HepG2 (cell line): ENCODE data around the gene CTSD. TPM values are rescaled to one million over a fixed set of nuclear protein-coding genes. Genes with fewer than 3 reads are reported as not detected.

ENCODE experiments used
- ATAC-seq: fragments of 200-7000 bp; cut with Tn5 transposase; 3 replicates; pipeline ENCODE4 v1.9.1; 2020; ENCODE audit warnings: mild to moderate bottlenecking, moderate library complexity
- BruUV-seq: library from RNA; stranded (reverse); fragments of 400-500 nt; replicated peaks from 2 replicates; lab custom pipeline; 2021; lab: Mats Ljungman, UMichigan
- CTCF ChIA-PET: fragments of 300-600 bp; formaldehyde crosslinking; extraction: SDS; loops from one replicate; lab custom pipeline; 2021; ENCODE audit warnings: low total read pairs, inconsistent platforms, low intra/inter-chr PET ratio; lab: Yijun Ruan, JAX
- POLR2A ChIA-PET: fragments of 350-600 bp; sonication (Branson Sonifier 250); formaldehyde crosslinking; loops from one replicate; lab custom pipeline; 2020; ENCODE audit warnings: antibody characterized with exemption, inconsistent platforms; lab: Yijun Ruan, JAX
- DNase-seq: peaks from one replicate; pipeline ENCODE4 v3.0.0-alpha.2; 2015; ENCODE audit warnings: low spot score
- FAIRE-seq: peaks from 3 replicates; lab custom pipeline; 2011; peaks lifted over from hg19 to GRCh38; lab: Jason Lieb, UNC
- H2AFZ ChIP-seq: one replicate; pipeline ENCODE4 v1.6.1; 2011; ENCODE audit warnings: low read length, inconsistent platforms
- H3K27ac ChIP-seq: fragments of 300-600 bp; 3 replicates; pipeline ENCODE4 v1.8.0; 2011; ENCODE audit warnings: mixed run types, mild to moderate bottlenecking, mixed read lengths, low read length, inconsistent platforms; ENCODE audit not compliant: insufficient read depth; ENCODE audit errors: extremely low read length
- H3K27me3 ChIP-seq, 2 experiments: fragments of 200-600 bp in 1 of 2; 2 replicates in 1 of 2; 3 replicates in 1 of 2; pipeline versions ENCODE4 v1.6.0 to v1.8.0; 2011; ENCODE audit warnings: low read length in 2 of 2, mild to moderate bottlenecking in 2 of 2, moderate library complexity in 2 of 2, inconsistent platforms in 1 of 2; ENCODE audit not compliant: insufficient read depth in 2 of 2, control insufficient read depth in 1 of 2
- H3K36me3 ChIP-seq, 2 experiments: fragments of 200-600 bp in 1 of 2; replicated peaks in 1 of 2; 2 replicates in 1 of 2; 3 replicates in 1 of 2; pipeline versions ENCODE4 v1.5.1 to v1.8.0; 2011; ENCODE audit warnings: low read length in 2 of 2, inconsistent platforms in 1 of 2; ENCODE audit not compliant: insufficient read depth in 2 of 2, control insufficient read depth in 1 of 2
- H3K4me1 ChIP-seq: 2 replicates; pipeline ENCODE4 v1.5.1; 2012; ENCODE audit warnings: low read length, inconsistent platforms; ENCODE audit not compliant: insufficient read depth
- H3K4me2 ChIP-seq: 2 replicates; pipeline ENCODE4 v1.6.0; 2011; ENCODE audit warnings: low read depth, low read length, inconsistent platforms
- H3K4me3 ChIP-seq, 3 experiments: fragments of 200-600 bp in 1 of 3; sonication (generic), shearing (Covaris generic) in 1 of 3; replicated peaks in 1 of 3; 2 replicates each; pipeline ENCODE4 v1.5.1; 2011 to 2016; ENCODE audit warnings: low read length in 3 of 3, inconsistent platforms in 2 of 3, low read depth in 2 of 3, mild to moderate bottlenecking in 2 of 3, control low read depth in 1 of 3, mixed read lengths in 1 of 3; ENCODE audit not compliant: insufficient read depth in 1 of 3
- H3K79me2 ChIP-seq: one replicate; pipeline ENCODE4 v1.6.1; 2011; ENCODE audit warnings: low read length, inconsistent platforms; ENCODE audit not compliant: insufficient read depth
- H3K9ac ChIP-seq: 2 replicates; pipeline ENCODE4 v1.6.0; 2011; ENCODE audit warnings: mild to moderate bottlenecking, low read depth, low read length, inconsistent platforms; ENCODE audit not compliant: insufficient read depth
- H3K9me3 ChIP-seq: 2 replicates; pipeline ENCODE4 v1.5.1; 2012; ENCODE audit warnings: mild to moderate bottlenecking, low read length
- H4K20me1 ChIP-seq: 2 replicates; pipeline ENCODE4 v1.6.0; 2011; ENCODE audit warnings: inconsistent platforms, mild to moderate bottlenecking, low read length, moderate library complexity; ENCODE audit not compliant: insufficient read depth
- AKAP8 ChIP-seq: sonication (generic); formaldehyde crosslinking; IDR thresholded peaks from 2 replicates; pipeline ENCODE4 v1.5.1; 2020; ENCODE audit warnings: mild to moderate bottlenecking, missing genetic modification reagents
- CHCHD3 ChIP-seq: sonication (generic); formaldehyde crosslinking; IDR thresholded peaks from 2 replicates; pipeline ENCODE4 v1.8.0; 2022; ENCODE audit warnings: mild to moderate bottlenecking, missing genetic modification reagents, moderate library complexity
- FLYWCH1 ChIP-seq: sonication (generic); formaldehyde crosslinking; IDR thresholded peaks from 2 replicates; pipeline ENCODE4 v1.8.1; 2023; ENCODE audit warnings: mild to moderate bottlenecking, missing genetic modification reagents
- MIXL1 ChIP-seq: IDR thresholded peaks from 2 replicates; pipeline ENCODE4 v1.6.1; 2016
- NCOA2 ChIP-seq: sonication (generic); formaldehyde crosslinking; IDR thresholded peaks from 2 replicates; pipeline ENCODE4 v1.8.0; 2022; ENCODE audit warnings: inconsistent platforms
- RFXANK ChIP-seq: IDR thresholded peaks from 2 replicates; pipeline ENCODE4 v1.6.1; 2016
- TBX2 ChIP-seq: sonication (generic); formaldehyde crosslinking; IDR thresholded peaks from 2 replicates; pipeline ENCODE4 v1.5.0; 2020; ENCODE audit warnings: missing genetic modification reagents, mild to moderate bottlenecking, borderline replicate concordance
- TCF7 ChIP-seq: sonication (generic); IDR thresholded peaks from 2 replicates; pipeline ENCODE4 v1.6.1; 2016; ENCODE audit warnings: antibody characterized with exemption, low read depth
- U2AF2 ChIP-seq: fragments of 200-400 bp; formaldehyde crosslinking; IDR thresholded peaks from 2 replicates; pipeline ENCODE4 v1.6.1; 2017; ENCODE audit warnings: low read depth, mild to moderate bottlenecking, low read length
- ZBTB7A ChIP-seq: sonication (generic); formaldehyde crosslinking; IDR thresholded peaks from 2 replicates; pipeline ENCODE4 v1.8.0; 2022; ENCODE audit warnings: mild to moderate bottlenecking, missing genetic modification reagents
- ZNF335 ChIP-seq: sonication (generic); formaldehyde crosslinking; IDR thresholded peaks from 2 replicates; pipeline ENCODE4 v1.4.0; 2020; ENCODE audit warnings: missing genetic modification reagents
- ZSCAN31 ChIP-seq: sonication (generic); formaldehyde crosslinking; IDR thresholded peaks from 2 replicates; pipeline ENCODE4 v1.5.0; 2020; ENCODE audit warnings: low read depth, mild to moderate bottlenecking, missing genetic modification reagents
- WGBS: methylation state at CpG from one replicate; pipeline ENCODE4 v1.1.6; 2017; ENCODE audit warnings: low lambda C conversion rate; 5-methylcytosine and 5-hydroxymethylcytosine counted together
- in situ Hi-C: cut with HindIII; loops from 2 replicates; pipeline ENCODE4 v1.10.0; 2017; ENCODE audit warnings: low pct_unique_long_range_greater_than_20kb; ENCODE audit not compliant: extremely low pct_ligation_motif_present
- intact Hi-C: fragments of 100-400 bp; cut with micrococcal nuclease; formaldehyde crosslinking; loops from one replicate; pipeline ENCODE4 v1.10.0; 2022; ENCODE audit not compliant: unreplicated experiment
- polyA plus RNA-seq, 8 experiments: library from polyadenylated mRNA; depleted of rRNA in 3 of 8; stranded (reverse) in 7 of 8; unstranded in 1 of 8; fragments of >200 nt; fragmentation: Illumina TruSeq in 4 of 8; extraction: Trizol in 4 of 8; gene quantifications; 2 replicates each; pipeline versions ENCODE4 v1.2.1 to v1.2.3, GENCODE V29; 2011 to 2016; ENCODE audit warnings: low read depth in 4 of 8, missing spikeins in 1 of 8, mixed read lengths in 1 of 8; ENCODE audit not compliant: insufficient read depth in 1 of 8
- total RNA-seq, 5 experiments: library from RNA; depleted of rRNA; stranded (reverse); fragments of >200 nt; fragmentation: Illumina TruSeq; extraction: Trizol; gene quantifications; 2 replicates each; pipeline ENCODE4 v1.2.3, GENCODE V29; 2016; ENCODE audit warnings: low read depth in 1 of 5
- TF ChIP-seq, protein P1 (sequence below): sonication (generic); formaldehyde crosslinking; conservative IDR thresholded peaks from 2 replicates; pipeline ENCODE4 v1.5.0; 2020; ENCODE audit warnings: missing genetic modification reagents
- TF ChIP-seq, protein P2 (sequence below): sonication (generic); formaldehyde crosslinking; IDR thresholded peaks from 2 replicates; pipeline ENCODE4 v1.5.1; 2020; ENCODE audit warnings: missing genetic modification reagents, mild to moderate bottlenecking, borderline replicate concordance
- TF ChIP-seq, protein P3 (sequence below): sonication (generic); formaldehyde crosslinking; IDR thresholded peaks from 2 replicates; pipeline ENCODE4 v1.5.0; 2020; ENCODE audit warnings: missing genetic modification reagents
- TF ChIP-seq, protein P4 (sequence below): sonication (generic); formaldehyde crosslinking; IDR thresholded peaks from 2 replicates; pipeline ENCODE4 v1.8.1; 2023; ENCODE audit warnings: mild to moderate bottlenecking, missing genetic modification reagents
- TF ChIP-seq, protein P5 (sequence below): sonication (generic); formaldehyde crosslinking; IDR thresholded peaks from 2 replicates; pipeline ENCODE4 v1.5.0; 2020; ENCODE audit warnings: missing genetic modification reagents, mild to moderate bottlenecking, borderline replicate concordance

The CTSD gene
- total and polyA plus RNA-seq, 2 of the 13 experiments (the other 11 are each of a cell fraction or from before 2014, with no cell fraction given) = 143 to 230 TPM

DNA sequence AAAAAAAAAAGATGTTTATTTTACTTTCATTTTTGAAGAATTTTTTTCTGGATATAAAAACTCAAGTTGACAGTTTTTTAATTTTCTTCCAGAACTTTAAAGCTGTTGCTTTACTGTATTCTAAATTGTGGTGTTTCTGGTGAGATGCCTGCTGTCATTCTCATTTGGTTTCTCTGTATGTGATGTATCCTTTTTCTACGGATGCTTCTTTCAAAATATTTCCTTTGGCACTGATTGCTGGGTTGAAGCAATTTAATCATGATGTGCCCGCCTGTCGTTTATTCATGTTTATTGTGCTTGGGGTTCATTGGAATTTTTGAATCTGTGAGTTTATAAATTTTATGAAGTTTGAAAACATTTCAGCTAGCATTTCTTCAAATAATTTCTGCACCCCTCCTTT, 29.4 kb upstream of the CTSD start:
- WGBS = 51% methylated on average over 3 of the region's 3 CpGs
- CTCF ChIA-PET = no interaction called here
- ATAC-seq = no peak
- peaks cover 5 to 39% of the 10 kb centered on the region in 2 experiments; a peak in 3 of 5 replicates for H3K27me3 ChIP-seq
- no peak for FAIRE-seq
- no peak overlapping the region for H2AFZ ChIP-seq
- no peaks in the 10 kb centered on the region for H3K36me3 ChIP-seq
- in situ Hi-C loops = no loop called here
- H3K79me2 ChIP-seq = no peaks in the 10 kb centered on the region
- POLR2A ChIA-PET = no interaction called here
- no peak overlapping the region for H3K4me3 ChIP-seq
- H3K4me2 ChIP-seq = no peak overlapping the region
- no peak for DNase-seq
- H3K9me3 ChIP-seq = no peaks in the 10 kb centered on the region
- no peaks in the 10 kb centered on the region for H4K20me1 ChIP-seq
- no peak overlapping the region for H3K27ac ChIP-seq
- no TSS peak for BruUV-seq
- H3K9ac ChIP-seq = no peak overlapping the region
- TF ChIP-seq ZBTB7A (CRISPR knock-in tag) (no peak), AKAP8 (CRISPR knock-in tag) (no peak), CHCHD3 (no peak), U2AF2 (no peak), MIXL1 (no peak), TCF7 (no peak), TBX2 (no peak), NCOA2 (no peak), FLYWCH1 (CRISPR knock-in tag) (no peak), ZSCAN31 (CRISPR knock-in tag) (no peak), RFXANK (CRISPR knock-in tag) (no peak), ZNF335 (CRISPR knock-in tag) (no peak)
- TF ChIP-seq, protein P1, sequence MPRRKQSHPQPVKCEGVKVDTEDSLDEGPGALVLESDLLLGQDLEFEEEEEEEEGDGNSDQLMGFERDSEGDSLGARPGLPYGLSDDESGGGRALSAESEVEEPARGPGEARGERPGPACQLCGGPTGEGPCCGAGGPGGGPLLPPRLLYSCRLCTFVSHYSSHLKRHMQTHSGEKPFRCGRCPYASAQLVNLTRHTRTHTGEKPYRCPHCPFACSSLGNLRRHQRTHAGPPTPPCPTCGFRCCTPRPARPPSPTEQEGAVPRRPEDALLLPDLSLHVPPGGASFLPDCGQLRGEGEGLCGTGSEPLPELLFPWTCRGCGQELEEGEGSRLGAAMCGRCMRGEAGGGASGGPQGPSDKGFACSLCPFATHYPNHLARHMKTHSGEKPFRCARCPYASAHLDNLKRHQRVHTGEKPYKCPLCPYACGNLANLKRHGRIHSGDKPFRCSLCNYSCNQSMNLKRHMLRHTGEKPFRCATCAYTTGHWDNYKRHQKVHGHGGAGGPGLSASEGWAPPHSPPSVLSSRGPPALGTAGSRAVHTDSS (CRISPR knock-in tag) = no peak
- TF ChIP-seq, protein P2, sequence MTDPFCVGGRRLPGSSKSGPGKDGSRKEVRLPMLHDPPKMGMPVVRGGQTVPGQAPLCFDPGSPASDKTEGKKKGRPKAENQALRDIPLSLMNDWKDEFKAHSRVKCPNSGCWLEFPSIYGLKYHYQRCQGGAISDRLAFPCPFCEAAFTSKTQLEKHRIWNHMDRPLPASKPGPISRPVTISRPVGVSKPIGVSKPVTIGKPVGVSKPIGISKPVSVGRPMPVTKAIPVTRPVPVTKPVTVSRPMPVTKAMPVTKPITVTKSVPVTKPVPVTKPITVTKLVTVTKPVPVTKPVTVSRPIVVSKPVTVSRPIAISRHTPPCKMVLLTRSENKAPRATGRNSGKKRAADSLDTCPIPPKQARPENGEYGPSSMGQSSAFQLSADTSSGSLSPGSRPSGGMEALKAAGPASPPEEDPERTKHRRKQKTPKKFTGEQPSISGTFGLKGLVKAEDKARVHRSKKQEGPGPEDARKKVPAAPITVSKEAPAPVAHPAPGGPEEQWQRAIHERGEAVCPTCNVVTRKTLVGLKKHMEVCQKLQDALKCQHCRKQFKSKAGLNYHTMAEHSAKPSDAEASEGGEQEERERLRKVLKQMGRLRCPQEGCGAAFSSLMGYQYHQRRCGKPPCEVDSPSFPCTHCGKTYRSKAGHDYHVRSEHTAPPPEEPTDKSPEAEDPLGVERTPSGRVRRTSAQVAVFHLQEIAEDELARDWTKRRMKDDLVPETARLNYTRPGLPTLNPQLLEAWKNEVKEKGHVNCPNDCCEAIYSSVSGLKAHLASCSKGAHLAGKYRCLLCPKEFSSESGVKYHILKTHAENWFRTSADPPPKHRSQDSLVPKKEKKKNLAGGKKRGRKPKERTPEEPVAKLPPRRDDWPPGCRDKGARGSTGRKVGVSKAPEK (CRISPR knock-in tag) = no peak
- TF ChIP-seq, protein P3, sequence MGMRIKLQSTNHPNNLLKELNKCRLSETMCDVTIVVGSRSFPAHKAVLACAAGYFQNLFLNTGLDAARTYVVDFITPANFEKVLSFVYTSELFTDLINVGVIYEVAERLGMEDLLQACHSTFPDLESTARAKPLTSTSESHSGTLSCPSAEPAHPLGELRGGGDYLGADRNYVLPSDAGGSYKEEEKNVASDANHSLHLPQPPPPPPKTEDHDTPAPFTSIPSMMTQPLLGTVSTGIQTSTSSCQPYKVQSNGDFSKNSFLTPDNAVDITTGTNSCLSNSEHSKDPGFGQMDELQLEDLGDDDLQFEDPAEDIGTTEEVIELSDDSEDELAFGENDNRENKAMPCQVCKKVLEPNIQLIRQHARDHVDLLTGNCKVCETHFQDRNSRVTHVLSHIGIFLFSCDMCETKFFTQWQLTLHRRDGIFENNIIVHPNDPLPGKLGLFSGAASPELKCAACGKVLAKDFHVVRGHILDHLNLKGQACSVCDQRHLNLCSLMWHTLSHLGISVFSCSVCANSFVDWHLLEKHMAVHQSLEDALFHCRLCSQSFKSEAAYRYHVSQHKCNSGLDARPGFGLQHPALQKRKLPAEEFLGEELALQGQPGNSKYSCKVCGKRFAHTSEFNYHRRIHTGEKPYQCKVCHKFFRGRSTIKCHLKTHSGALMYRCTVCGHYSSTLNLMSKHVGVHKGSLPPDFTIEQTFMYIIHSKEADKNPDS (CRISPR knock-in tag) = no peak
- TF ChIP-seq, protein P4, sequence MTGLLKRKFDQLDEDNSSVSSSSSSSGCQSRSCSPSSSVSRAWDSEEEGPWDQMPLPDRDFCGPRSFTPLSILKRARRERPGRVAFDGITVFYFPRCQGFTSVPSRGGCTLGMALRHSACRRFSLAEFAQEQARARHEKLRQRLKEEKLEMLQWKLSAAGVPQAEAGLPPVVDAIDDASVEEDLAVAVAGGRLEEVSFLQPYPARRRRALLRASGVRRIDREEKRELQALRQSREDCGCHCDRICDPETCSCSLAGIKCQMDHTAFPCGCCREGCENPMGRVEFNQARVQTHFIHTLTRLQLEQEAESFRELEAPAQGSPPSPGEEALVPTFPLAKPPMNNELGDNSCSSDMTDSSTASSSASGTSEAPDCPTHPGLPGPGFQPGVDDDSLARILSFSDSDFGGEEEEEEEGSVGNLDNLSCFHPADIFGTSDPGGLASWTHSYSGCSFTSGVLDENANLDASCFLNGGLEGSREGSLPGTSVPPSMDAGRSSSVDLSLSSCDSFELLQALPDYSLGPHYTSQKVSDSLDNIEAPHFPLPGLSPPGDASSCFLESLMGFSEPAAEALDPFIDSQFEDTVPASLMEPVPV = no peak
- TF ChIP-seq, protein P5, sequence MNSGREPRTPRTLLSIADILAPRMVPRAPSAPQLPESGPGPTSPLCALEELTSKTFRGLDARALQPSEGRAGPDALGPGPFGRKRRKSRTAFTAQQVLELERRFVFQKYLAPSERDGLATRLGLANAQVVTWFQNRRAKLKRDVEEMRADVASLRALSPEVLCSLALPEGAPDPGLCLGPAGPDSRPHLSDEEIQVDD (CRISPR knock-in tag) = no peak
- intact Hi-C loops = no loop called here
- no peaks in the 10 kb centered on the region for H3K4me1 ChIP-seq
